Measurements from ENCODE around the gene ATAD3B.
"Not testable (repeated sequence)": the region's sequence is repeated elsewhere in the genome, so short reads cannot be mapped to it uniquely, and the experiment has no call there.

Gene ATAD3B

GRCh38 chr1:1433804-1434130 is 37.8 kb upstream of the ATAD3B start:
- DNase-seq = peak; percentile 78

- no peak for DNase-seq
Measured at GRCh38 chr1:1434131-1434823, 37.3 kb upstream of the ATAD3B start.

- no peak for DNase-seq
Measured at GRCh38 chr1:1434824-1435105, 36.8 kb upstream of the ATAD3B start.

- peak; percentile 86 for DNase-seq
Measured at GRCh38 chr1:1435106-1435903, 36.3 kb upstream of the ATAD3B start, which contains the start of gene VWA1. Gene VWA1 (plus strand): TSS chr1:1435690. CDS start chr1:1435749, 59 bp downstream.

- no peak for DNase-seq
Measured at GRCh38 chr1:1435911-1436629, 35.5 kb upstream of the ATAD3B start.

GRCh38 chr1:1436630-1437032 is 34.9 kb upstream of the ATAD3B start:
- DNase-seq = no peak

GRCh38 chr1:1437033-1437903 is 34.3 kb upstream of the ATAD3B start:
- DNase-seq = no peak

- DNase-seq = no peak
Measured at GRCh38 chr1:1437904-1438376, 33.6 kb upstream of the ATAD3B start.

- DNase-seq = no peak
Measured at GRCh38 chr1:1438531-1439381, 32.8 kb upstream of the ATAD3B start.

- DNase-seq = no peak
Measured at GRCh38 chr1:1439546-1440261, 31.9 kb upstream of the ATAD3B start.

GRCh38 chr1:1440262-1441001 is 31.1 kb upstream of the ATAD3B start:
- no peak for DNase-seq

GRCh38 chr1:1441002-1441888 is 30.3 kb upstream of the ATAD3B start:
- DNase-seq = peak; percentile 86

- no peak for DNase-seq
Measured at GRCh38 chr1:1442069-1442770, 29.3 kb upstream of the ATAD3B start.

GRCh38 chr1:1446631-1447030 is 24.9 kb upstream of the ATAD3B start:
- DNase-seq = not testable (repeated sequence)

- DNase-seq = no peak
Measured at GRCh38 chr1:1449099-1449739, 22.3 kb upstream of the ATAD3B start, which contains the start of gene ATAD3C. Gene ATAD3C (plus strand): TSS chr1:1449689. CDS start chr1:1450684, 995 bp downstream.

GRCh38 chr1:1450616-1451015 is 20.9 kb upstream of the ATAD3B start:
- not testable (repeated sequence) for DNase-seq

- no peak for DNase-seq
Measured at GRCh38 chr1:1451696-1452364, 19.7 kb upstream of the ATAD3B start.

All from activated effector memory CD4-positive, alpha-beta T cell treated with anti-CD3 and anti-CD28 coated beads, Interleukin-2, amount 50 U/mL, for 16 hours (primary cell).